ENCODE results near the gene PRRT1B. TPM values are rescaled to one million over a fixed set of nuclear protein-coding genes. Genes with fewer than 3 reads are reported as not detected.

PRRT1B gene
- total RNA-seq, 1 experiment from 2014 or later: not detected

- in situ Hi-C loops (cut with HindIII; ENCODE audit: low pct_unique_long_range_greater_than_20kb, low sequenced_read_pairs): no loop called here
- DNase-seq (ENCODE audit: low read depth, low spot score): no peak
These were observed 20.8 kb downstream of the PRRT1B start for GRCh38 chr9:131566158-131566557.

GRCh38 chr9:131567910-131568309 lies 22.6 kb downstream of the PRRT1B start:
- in situ Hi-C loops (cut with HindIII; ENCODE audit: low pct_unique_long_range_greater_than_20kb, low sequenced_read_pairs): no loop called here
- DNase-seq (ENCODE audit: low read depth, low spot score): no peak

- no peak for DNase-seq (ENCODE audit: low read depth, low spot score)
- in situ Hi-C loops (cut with HindIII; ENCODE audit: low pct_unique_long_range_greater_than_20kb, low sequenced_read_pairs): no loop called here
These were observed 29.7 kb downstream of the PRRT1B start for GRCh38 chr9:131574730-131575640.

- DNase-seq (ENCODE audit: low read depth, low spot score): no peak
- in situ Hi-C loops (cut with HindIII; ENCODE audit: low pct_unique_long_range_greater_than_20kb, low sequenced_read_pairs): no loop called here
These were observed 30.9 kb downstream of the PRRT1B start for GRCh38 chr9:131575946-131576853.

GRCh38 chr9:131577005-131578000 lies 32.0 kb downstream of the PRRT1B start:
- no peak for DNase-seq (ENCODE audit: low read depth, low spot score)
- in situ Hi-C loops (cut with HindIII; ENCODE audit: low pct_unique_long_range_greater_than_20kb, low sequenced_read_pairs): no loop called here

GRCh38 chr9:131578021-131578420 lies 32.7 kb downstream of the PRRT1B start:
- in situ Hi-C loops (cut with HindIII; ENCODE audit: low pct_unique_long_range_greater_than_20kb, low sequenced_read_pairs): no loop called here
- no peak for DNase-seq (ENCODE audit: low read depth, low spot score)

GRCh38 chr9:131578731-131579504 lies 33.6 kb downstream of the PRRT1B start:
- DNase-seq (ENCODE audit: low read depth, low spot score): no peak
- in situ Hi-C loops (cut with HindIII; ENCODE audit: low pct_unique_long_range_greater_than_20kb, low sequenced_read_pairs): no loop called here

- no peak for DNase-seq (ENCODE audit: low read depth, low spot score)
- in situ Hi-C loops (cut with HindIII; ENCODE audit: low pct_unique_long_range_greater_than_20kb, low sequenced_read_pairs): no loop called here
These were observed 34.5 kb downstream of the PRRT1B start for GRCh38 chr9:131579789-131580211.

- in situ Hi-C loops (cut with HindIII; ENCODE audit: low pct_unique_long_range_greater_than_20kb, low sequenced_read_pairs): no loop called here
These were observed 35.0 kb downstream of the PRRT1B start for GRCh38 chr9:131580358-131580757.

GRCh38 chr9:131582056-131582455 lies 36.7 kb downstream of the PRRT1B start:
- in situ Hi-C loops (cut with HindIII; ENCODE audit: low pct_unique_long_range_greater_than_20kb, low sequenced_read_pairs): no loop called here
- no peak for DNase-seq (ENCODE audit: low read depth, low spot score)

More at GRCh38 chr9:131580358-131580757, 35.0 kb downstream of the PRRT1B start:
- no peak for DNase-seq (ENCODE audit: low read depth, low spot score)

GRCh38 chr9:131582466-131583336 lies 37.4 kb downstream of the PRRT1B start:
- DNase-seq (ENCODE audit: low read depth, low spot score): no peak
- in situ Hi-C loops (cut with HindIII; ENCODE audit: low pct_unique_long_range_greater_than_20kb, low sequenced_read_pairs): no loop called here

GRCh38 chr9:131583337-131583645 lies 38.0 kb downstream of the PRRT1B start:
- in situ Hi-C loops (cut with HindIII; ENCODE audit: low pct_unique_long_range_greater_than_20kb, low sequenced_read_pairs): no loop called here
- no peak for DNase-seq (ENCODE audit: low read depth, low spot score)

- in situ Hi-C loops (cut with HindIII; ENCODE audit: low pct_unique_long_range_greater_than_20kb, low sequenced_read_pairs): no loop called here
- DNase-seq (ENCODE audit: low read depth, low spot score): no peak
These were observed 38.7 kb downstream of the PRRT1B start for GRCh38 chr9:131583836-131584555.

GRCh38 chr9:131584858-131585257 lies 39.5 kb downstream of the PRRT1B start:
- in situ Hi-C loops (cut with HindIII; ENCODE audit: low pct_unique_long_range_greater_than_20kb, low sequenced_read_pairs): no loop called here
- DNase-seq (ENCODE audit: low read depth, low spot score): no peak

GRCh38 chr9:131585375-131585774 lies 40.1 kb downstream of the PRRT1B start:
- in situ Hi-C loops (cut with HindIII; ENCODE audit: low pct_unique_long_range_greater_than_20kb, low sequenced_read_pairs): no loop called here
- DNase-seq (ENCODE audit: low read depth, low spot score): no peak
